DMS79 treated with DMSO at 0.1 percent for 48 hours (cell line): ENCODE measurements around the gene ZNF420.

Experiments used
- DNase-seq: peaks from one replicate; lab custom pipeline; 2025; lab: John Stamatoyannopoulos, UW

The ZNF420 gene

DNA sequence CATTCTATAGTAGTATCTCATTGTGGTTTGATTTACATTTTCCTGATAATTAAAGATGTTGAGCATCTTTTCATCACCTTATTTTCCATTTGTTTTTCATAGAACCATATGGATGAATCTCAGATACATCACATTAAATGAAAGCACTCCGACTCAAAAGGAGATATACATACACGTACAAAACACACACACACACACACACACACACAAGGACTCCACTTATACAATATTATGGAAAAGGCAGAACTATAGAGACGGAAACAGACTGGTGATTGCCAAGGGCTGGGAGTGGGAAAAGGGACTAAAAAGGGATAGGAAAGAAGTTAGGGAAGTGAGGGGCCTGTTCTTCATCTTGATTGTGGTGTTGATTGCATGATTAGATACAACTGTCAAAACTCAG lies 70.0 kb downstream of the ZNF420 start:
- no peak for DNase-seq

DNA sequence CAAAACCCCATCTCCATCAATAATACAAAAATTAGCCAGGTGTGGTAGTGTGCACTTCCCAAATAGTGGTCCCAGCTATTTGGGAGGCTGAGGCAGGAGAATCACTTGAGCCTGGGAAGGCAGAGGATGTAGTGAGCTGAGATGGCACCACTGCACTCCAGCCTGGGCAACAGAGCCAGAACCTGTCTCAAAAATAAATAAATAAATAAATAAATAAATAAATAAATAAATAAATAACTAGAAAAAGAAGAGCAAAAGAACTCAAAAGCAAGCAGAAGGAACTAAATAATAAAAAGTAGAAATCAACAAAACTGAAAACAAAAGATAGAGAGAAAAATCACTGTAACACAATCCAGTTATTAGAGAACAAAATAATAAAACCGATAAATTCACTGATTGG lies 81.9 kb downstream of the ZNF420 start:
- DNase-seq: no peak

DNA sequence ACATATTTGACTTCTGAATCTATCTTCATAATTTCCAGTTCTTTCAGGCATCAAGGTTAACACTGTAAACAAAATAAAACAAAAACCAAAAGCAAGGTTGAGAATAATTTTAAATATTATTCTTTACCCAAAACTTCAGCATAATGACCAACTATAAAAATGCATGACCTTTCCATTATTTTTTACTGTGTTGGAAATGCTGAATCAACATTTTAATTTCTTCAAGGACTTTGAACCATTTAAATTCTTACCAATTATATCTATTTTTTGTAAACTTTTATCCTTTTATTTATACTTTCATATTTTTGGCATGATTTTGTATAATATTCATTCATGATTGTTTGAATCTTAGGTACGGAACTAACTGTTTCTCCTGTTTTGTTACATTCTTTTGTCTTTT lies 87.4 kb downstream of the ZNF420 start:
- DNase-seq: no peak

DNA sequence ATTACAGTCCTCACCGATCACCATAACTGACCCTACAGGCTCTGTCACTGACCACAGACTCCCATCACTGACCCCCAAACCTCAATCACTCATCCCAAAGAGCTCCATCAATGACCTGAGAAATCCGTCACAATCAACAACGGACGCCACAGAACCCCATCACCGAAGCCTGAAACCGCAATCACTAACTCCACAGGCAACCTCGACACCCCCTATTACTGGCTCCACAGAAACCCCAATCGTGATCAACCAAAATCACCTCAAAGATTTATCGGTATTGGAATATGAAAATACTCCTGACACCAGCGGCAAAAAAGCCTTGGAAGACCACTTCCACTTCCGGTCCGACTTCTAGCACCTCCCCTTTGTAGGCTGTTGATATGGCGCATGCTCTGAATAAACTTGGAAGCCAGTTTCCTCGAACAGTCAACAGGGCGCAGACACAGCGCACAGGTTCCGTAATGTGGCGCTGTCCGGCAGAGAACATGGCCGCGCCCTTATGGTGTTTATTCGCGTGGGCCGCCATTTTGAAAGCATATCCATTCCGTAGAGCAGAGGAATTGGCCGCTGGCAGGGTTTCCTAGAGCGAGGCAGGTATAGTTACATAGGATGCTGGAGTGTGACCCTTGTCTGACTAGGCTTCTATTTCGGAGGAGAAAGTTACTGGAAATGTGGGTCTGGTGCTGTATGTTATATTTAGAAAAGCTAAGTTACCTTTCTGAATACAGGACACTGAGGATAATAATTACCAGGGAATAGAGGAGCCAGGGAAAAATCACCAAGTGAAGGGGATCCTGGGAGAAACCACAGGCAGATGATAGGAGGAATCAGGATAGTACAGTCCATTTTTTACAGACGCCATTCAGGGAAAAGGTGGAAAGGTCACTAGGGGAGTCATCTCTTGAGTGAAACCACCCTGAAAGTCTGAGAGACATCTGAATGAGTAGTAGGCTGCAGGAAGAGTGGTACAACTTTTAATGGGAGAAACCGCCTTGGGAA lies 94.4 kb downstream of the ZNF420 start, which contains the start of gene ZNF585A:
TSS of gene ZNF585A (minus strand) at position 328 of the 999 bp plus-strand sequence. CDS start 2,785 bp downstream, outside the sequence.
- DNase-seq: peak; percentile 98
